ENCODE measurements around the gene DOCK2.
A peak's percentile ranks its signal among the peaks of the same experiment; 100 is the strongest.

DOCK2 gene

DNA sequence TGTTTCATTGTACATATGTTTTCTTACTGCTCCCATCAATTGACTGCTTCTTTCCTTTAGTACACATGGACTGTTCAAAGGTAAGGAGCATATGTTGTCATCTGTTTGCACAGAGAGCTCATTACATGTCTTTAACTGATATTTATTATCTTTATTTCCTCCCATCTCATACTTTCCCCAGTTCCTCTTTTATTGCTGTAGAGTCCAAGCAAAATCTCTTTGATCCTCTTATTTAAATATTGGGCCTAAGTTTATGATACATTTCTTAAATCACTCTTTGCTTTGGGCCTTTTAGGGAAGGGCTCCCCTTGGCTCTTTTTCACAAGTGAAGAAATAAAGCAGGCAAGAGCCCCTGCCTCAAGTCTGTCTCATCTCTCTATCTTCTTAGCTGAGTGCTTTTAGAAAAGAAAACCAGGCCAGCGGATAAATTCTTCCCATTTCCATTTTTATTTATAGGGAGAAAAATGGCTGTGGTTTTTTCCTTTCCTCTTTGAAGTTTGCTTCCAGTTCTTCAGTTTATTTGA, 152.4 kb downstream of the DOCK2 start:
- no peak for DNase-seq (ENCODE audit: low read depth)
- no peak overlapping the region for H3K4me3 ChIP-seq (replicated peaks; ENCODE audit: low read depth, low read length)
- TF ChIP-seq CTCF (IDR thresholded peaks at IDR 0.05; ENCODE audit: low read length, missing control alignments), result no peak

GRCh38 chr5:169791251-169791650, 154.2 kb downstream of the DOCK2 start:
- TF ChIP-seq CTCF (IDR thresholded peaks at IDR 0.05; ENCODE audit: low read length, missing control alignments), result no peak
- no peak overlapping the region for H3K4me3 ChIP-seq (replicated peaks; ENCODE audit: low read depth, low read length)
- DNase-seq (ENCODE audit: low read depth), result no peak

DNA sequence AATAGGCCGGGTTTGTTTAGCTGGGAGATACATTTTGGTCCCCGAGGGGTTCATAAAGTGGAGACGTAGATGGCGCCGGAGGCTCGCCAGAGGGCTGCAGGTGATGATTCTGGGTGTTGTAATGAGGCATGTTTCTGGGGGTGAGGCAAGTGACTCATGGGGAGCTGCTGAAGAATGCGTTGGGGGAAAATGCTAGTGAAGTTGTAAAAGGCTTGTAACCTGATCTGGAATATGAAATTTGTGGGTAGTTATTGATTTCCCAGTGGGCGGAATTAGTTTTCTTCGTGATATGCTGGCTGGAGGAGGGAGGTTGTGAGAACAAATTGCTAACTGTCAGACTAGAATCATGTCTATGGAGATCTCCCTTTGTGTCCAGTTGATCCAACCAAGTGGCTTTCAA, 158.3 kb downstream of the DOCK2 start:
- no peak for TF ChIP-seq CTCF (IDR thresholded peaks at IDR 0.05; ENCODE audit: low read length, missing control alignments)
- no peak for DNase-seq (ENCODE audit: low read depth)
- no peak overlapping the region for H3K4me3 ChIP-seq (replicated peaks; ENCODE audit: low read depth, low read length)

- peak; percentile 10 for DNase-seq (ENCODE audit: low read depth)
- TF ChIP-seq CTCF (IDR thresholded peaks at IDR 0.05; ENCODE audit: low read length, missing control alignments), result no peak
Observed at GRCh38 chr5:169796731-169797130, 159.7 kb downstream of the DOCK2 start.

GRCh38 chr5:169797577-169797976, 160.5 kb downstream of the DOCK2 start:
- TF ChIP-seq CTCF (IDR thresholded peaks at IDR 0.05; ENCODE audit: low read length, missing control alignments), result no peak
- no peak for DNase-seq (ENCODE audit: low read depth)
- H3K4me3 ChIP-seq (replicated peaks; ENCODE audit: low read depth, low read length), result no peak overlapping the region

More at GRCh38 chr5:169796731-169797130, 159.7 kb downstream of the DOCK2 start:
- no peak overlapping the region for H3K4me3 ChIP-seq (replicated peaks; ENCODE audit: low read depth, low read length)

DNA sequence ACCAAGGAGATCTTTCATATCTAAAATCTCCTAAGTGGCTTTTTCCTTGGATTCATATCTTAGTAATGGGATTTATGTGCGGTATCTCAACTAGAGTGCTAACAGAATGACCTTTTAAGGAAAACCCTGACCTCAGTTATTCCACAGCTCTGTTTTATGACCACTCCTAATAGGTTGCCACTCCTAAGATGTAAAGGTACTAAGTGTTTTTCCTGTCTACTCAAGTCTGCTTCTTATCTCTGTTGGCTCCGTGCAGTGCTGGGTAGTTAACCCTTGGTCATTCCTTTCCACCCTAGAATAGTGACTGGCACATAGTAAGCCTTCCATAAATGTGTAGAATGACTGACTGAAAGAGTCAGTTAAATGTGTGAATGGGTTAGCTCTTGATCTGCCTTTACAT, 161.4 kb downstream of the DOCK2 start:
- H3K4me3 ChIP-seq (replicated peaks; ENCODE audit: low read depth, low read length), result no peak overlapping the region
- no peak for TF ChIP-seq CTCF (IDR thresholded peaks at IDR 0.05; ENCODE audit: low read length, missing control alignments)

DNA sequence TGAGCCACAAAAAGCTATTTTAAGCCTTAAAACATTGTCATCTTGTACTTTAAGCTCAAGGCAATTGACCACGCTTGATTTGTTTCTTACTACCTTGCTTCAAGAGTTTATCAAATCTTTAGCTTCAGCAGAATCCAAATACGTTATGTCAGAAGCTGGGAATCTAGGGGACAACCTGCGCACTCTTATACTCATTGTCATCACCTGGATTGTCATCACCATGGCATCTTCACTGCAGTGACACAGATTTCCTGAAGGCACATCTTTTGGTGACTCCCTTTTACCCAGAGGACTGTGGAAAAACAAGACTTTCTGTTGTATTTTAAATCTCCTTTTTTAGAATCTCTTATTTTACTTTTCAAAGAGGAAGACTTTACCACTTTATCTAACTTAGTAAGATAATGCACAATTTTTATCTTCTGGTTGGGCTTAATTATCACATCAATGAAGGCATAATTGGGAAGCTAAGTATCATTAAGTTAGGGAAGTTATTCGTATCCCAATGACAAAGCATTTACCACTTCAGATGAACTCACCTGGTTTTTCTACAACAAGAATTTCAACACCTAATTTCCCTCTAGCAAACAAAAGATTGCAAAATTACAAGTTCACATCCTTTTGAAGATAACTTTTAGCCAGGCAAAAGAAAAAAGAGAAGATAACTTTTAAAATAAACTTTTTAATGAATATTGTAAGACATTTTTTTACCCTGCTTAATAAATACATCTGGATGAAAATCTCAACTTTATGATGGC, 162.0 kb downstream of the DOCK2 start:
- DNase-seq (ENCODE audit: low read depth), result no peak
- no peak for TF ChIP-seq CTCF (IDR thresholded peaks at IDR 0.05; ENCODE audit: low read length, missing control alignments)
- H3K4me3 ChIP-seq (replicated peaks; ENCODE audit: low read depth, low read length), result no peak overlapping the region

More for the DNA sequence above, 161.4 kb downstream of the DOCK2 start:
- DNase-seq (ENCODE audit: low read depth), result no peak
